Stimulated activated effector memory CD8-positive, alpha-beta T cell treated with anti-CD3 and anti-CD28 coated beads, Interleukin-12 subunit alpha, Interleukin-12 subunit beta, amount 100 ng/mL, for 72 hours (primary cell): Measurements from ENCODE around the gene PALD1.
"Not testable (repeated sequence)": the region's sequence is repeated elsewhere in the genome, so short reads cannot be mapped to it uniquely, and the experiment has no call there.

Source experiments
- ATAC-seq: fragments of 150-1000 bp; cut with Tn5 transposase; 2 replicates; pipeline ENCODE4 v1.10.0; 2021
- DNase-seq, 2 donors: peaks; one replicate each; pipeline ENCODE4 v3.0.0; 2021 to 2022; ENCODE audit warnings: low spot score in 2 of 2
- H3K27ac Mint-ChIP-seq: one replicate; pipeline ENCODE4 v1.8.0; 2022; ENCODE audit warnings: mild to moderate bottlenecking, mixed read lengths
- H3K36me3 Mint-ChIP-seq: one replicate; pipeline ENCODE4 v1.8.0; 2022; ENCODE audit warnings: mild to moderate bottlenecking, mixed read lengths
- H3K4me1 Mint-ChIP-seq: one replicate; pipeline ENCODE4 v1.8.0; 2022; ENCODE audit warnings: mixed read lengths
- H3K4me3 Mint-ChIP-seq: one replicate; pipeline ENCODE4 v1.8.0; 2022; ENCODE audit warnings: mild to moderate bottlenecking, mixed read lengths
- H3K9me3 Mint-ChIP-seq: one replicate; pipeline ENCODE4 v1.8.0; 2022; ENCODE audit warnings: mixed read lengths

The PALD1 gene

DNA sequence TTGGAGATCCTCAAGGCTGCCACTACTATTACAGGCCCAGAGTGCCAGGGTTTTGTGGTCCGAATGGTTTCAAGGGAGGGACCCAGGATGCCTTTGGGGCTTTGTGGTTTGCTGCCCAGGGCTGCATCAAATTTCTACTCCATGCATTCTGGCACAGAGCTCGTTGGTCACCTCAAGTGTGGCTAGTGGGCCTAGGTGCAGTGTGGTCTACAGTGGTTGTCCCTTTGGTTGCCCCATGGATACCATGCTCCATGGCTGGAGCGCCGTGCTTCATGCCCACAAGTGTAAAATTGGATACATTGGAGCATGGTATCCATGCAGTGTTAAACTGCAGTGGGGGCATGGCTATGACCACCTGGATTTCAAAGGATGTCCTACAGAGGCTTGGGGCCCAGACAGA is 129.4 kb downstream of the PALD1 start:
- no peaks in the 10 kb centered on the region for H3K9me3 Mint-ChIP-seq
- H3K27ac Mint-ChIP-seq = peak overlapping the region; percentile 1
- H3K4me3 Mint-ChIP-seq = no peak overlapping the region
- no peak for DNase-seq
- H3K36me3 Mint-ChIP-seq = peaks cover 11% of the 10 kb centered on the region
- ATAC-seq = no peak
- H3K4me1 Mint-ChIP-seq = peaks cover 67% of the 10 kb centered on the region

GRCh38 chr10:70613941-70614340 is 135.4 kb downstream of the PALD1 start:
- peaks cover 88% of the 10 kb centered on the region for H3K4me1 Mint-ChIP-seq
- H3K27ac Mint-ChIP-seq = peak overlapping the region; percentile 94
- ATAC-seq = no peak

GRCh38 chr10:70614364-70614763 is 135.8 kb downstream of the PALD1 start:
- ATAC-seq, DNase-seq, H3K9me3 Mint-ChIP-seq: not testable (repeated sequence)
- H3K36me3 Mint-ChIP-seq = peaks cover 12% of the 10 kb centered on the region
- peak overlapping the region; percentile 23 for H3K4me3 Mint-ChIP-seq
- H3K4me1 Mint-ChIP-seq = peaks cover 90% of the 10 kb centered on the region
- peak overlapping the region; percentile 94 for H3K27ac Mint-ChIP-seq

More at GRCh38 chr10:70613941-70614340, 135.4 kb downstream of the PALD1 start:
- no peak for DNase-seq
- H3K4me3 Mint-ChIP-seq = peak overlapping the region; percentile 23
- no peaks in the 10 kb centered on the region for H3K9me3 Mint-ChIP-seq
- H3K36me3 Mint-ChIP-seq = peaks cover 12% of the 10 kb centered on the region

GRCh38 chr10:70615211-70615610 is 136.6 kb downstream of the PALD1 start:
- Mint-ChIP-seq H3K4me3 (peak overlapping the region; percentile 23), H3K9me3 (peaks cover 4% of the 10 kb centered on the region), H3K27ac (peak overlapping the region; percentile 94), H3K4me1 (peaks cover 85% of the 10 kb centered on the region), H3K36me3 (peaks cover 12% of the 10 kb centered on the region)
- ATAC-seq (no peak), DNase-seq (no peak)

- Mint-ChIP-seq H3K4me1 (peaks cover 77% of the 10 kb centered on the region), H3K27ac (peak overlapping the region; percentile 94), H3K36me3 (peaks cover 12% of the 10 kb centered on the region), H3K4me3 (peak overlapping the region; percentile 65), H3K9me3 (peaks cover 4% of the 10 kb centered on the region)
- DNase-seq = no peak
- no peak for ATAC-seq
Measured at GRCh38 chr10:70615784-70616522, 137.4 kb downstream of the PALD1 start.

DNA sequence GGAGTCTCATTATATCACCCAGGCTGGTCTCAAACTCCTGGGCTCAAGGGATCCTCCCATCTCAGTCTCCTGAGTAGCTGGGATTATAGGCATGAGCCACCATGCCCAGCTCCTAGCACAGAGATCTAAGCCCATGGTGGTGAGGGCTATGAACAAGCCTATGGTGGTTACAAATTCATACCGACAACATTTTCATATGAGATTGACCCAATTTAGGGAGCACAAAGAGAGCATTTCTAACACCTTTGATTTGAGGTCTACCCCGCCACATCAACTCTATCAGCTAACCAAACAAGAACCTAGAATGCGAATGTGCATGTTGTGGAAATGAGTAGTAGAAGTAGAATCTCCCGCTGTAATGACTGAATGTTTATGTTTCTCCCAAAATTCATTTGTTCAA is 138.2 kb downstream of the PALD1 start:
- ATAC-seq (peak; percentile 90), DNase-seq (no peak)
- Mint-ChIP-seq H3K27ac (peak overlapping the region; percentile 94), H3K4me1 (peaks cover 74% of the 10 kb centered on the region), H3K36me3 (peaks cover 12% of the 10 kb centered on the region), H3K9me3 (peaks cover 4% of the 10 kb centered on the region), H3K4me3 (peak overlapping the region; percentile 65)
